Uterus (tissue), 4 donors: ENCODE data around the gene OR52K2. TPM values are rescaled to one million over a fixed set of nuclear protein-coding genes. Genes with fewer than 3 reads are reported as not detected.
"Not testable (repeated sequence)": the region's sequence is repeated elsewhere in the genome, so short reads cannot be mapped to it uniquely, and the experiment has no call there.

Experiments
- DNase-seq, 2 donors: peaks; one replicate each; pipeline ENCODE4 v3.0.0-alpha.2; 2019 to 2020
- H3K27ac ChIP-seq, 2 donors: fragments of 200-600 bp; sonication (generic); 1 replicate in 1 of 2; 2 replicates in 1 of 2; pipeline ENCODE4 v1.5.1; 2016 to 2018
- H3K27me3 ChIP-seq, 2 donors: fragments of 200-600 bp; sonication (generic); one replicate each; pipeline ENCODE4 v1.5.1; 2018 to 2019; ENCODE audit warnings: control low read depth in 1 of 2
- H3K36me3 ChIP-seq, 2 donors: fragments of 200-600 bp; sonication (generic); one replicate each; pipeline ENCODE4 v1.5.1; 2019; ENCODE audit warnings: control low read depth in 1 of 2
- H3K4me1 ChIP-seq, 2 donors: fragments of 200-600 bp; sonication (generic); one replicate each; pipeline ENCODE4 v1.5.1; 2018 to 2019; ENCODE audit warnings: control low read depth in 1 of 2
- H3K4me3 ChIP-seq, 2 donors: fragments of 200-600 bp; sonication (generic); 1 replicate in 1 of 2; 2 replicates in 1 of 2; pipeline ENCODE4 v1.5.1; 2018 to 2019; ENCODE audit warnings: mild to moderate bottlenecking in 1 of 2
- H3K9me3 ChIP-seq, 2 donors: fragments of 200-600 bp; sonication (generic); one replicate each; pipeline ENCODE4 v1.5.1; 2019; ENCODE audit warnings: control low read depth in 1 of 2
- CTCF ChIP-seq, 4 experiments: fragments of 200-600 bp in 2 of 4; fragments of 450-650 bp in 2 of 4; sonication (generic) in 2 of 4; IDR thresholded peaks; one replicate each; pipeline ENCODE4 v1.5.1; 2016 to 2019; ENCODE audit warnings: antibody characterized with exemption in 4 of 4, mild to moderate bottlenecking in 2 of 4, moderate library complexity in 1 of 4
- POLR2A ChIP-seq, 2 donors: fragments of 450-650 bp; IDR thresholded peaks; one replicate each; pipeline ENCODE4 v1.6.1; 2016; ENCODE audit warnings: antibody characterized with exemption in 2 of 2, mild to moderate bottlenecking in 1 of 2, moderate library complexity in 1 of 2
- intact Hi-C: fragments of 100-400 bp; cut with DNase I; formaldehyde crosslinking; loops from one replicate; pipeline ENCODE4 v1.15.1; 2023; ENCODE audit warnings: low total_unique reads
- total RNA-seq, 4 donors: library from RNA; depleted of rRNA in 3 of 4; stranded (reverse); fragments of >200 nt in 3 of 4; gene quantifications; one replicate each; pipeline versions ENCODE4 v1.1.0 to v1.2.4, GENCODE V29; 2014 to 2023
- donor health status: DM: yes; HTN: yes; CAD: no.

The OR52K2 gene
- total RNA-seq, 4 donors from 2014 or later, result not detected

GRCh38 chr11:4480577-4481239 lies 31.6 kb downstream of the OR52K2 start:
- Histone ChIP-seq H3K27me3 (no peaks in the 10 kb centered on the region), H3K4me1 (no peaks in the 10 kb centered on the region), H3K27ac (no peak overlapping the region), H3K9me3 (no peaks in the 10 kb centered on the region), H3K36me3 (no peaks in the 10 kb centered on the region), H3K4me3 (no peak overlapping the region)
- intact Hi-C loops, result no loop called here
- TF ChIP-seq POLR2A (IDR thresholded peaks at IDR 0.05) (no peak), CTCF (IDR thresholded peaks at IDR 0.05) (no peak)
- no peak for DNase-seq

GRCh38 chr11:4481240-4481582 lies 32.1 kb downstream of the OR52K2 start:
- intact Hi-C loops, result no loop called here
- Histone ChIP-seq H3K27me3 (no peaks in the 10 kb centered on the region), H3K27ac (no peak overlapping the region), H3K4me3 (no peak overlapping the region), H3K36me3 (no peaks in the 10 kb centered on the region), H3K9me3 (no peaks in the 10 kb centered on the region), H3K4me1 (no peaks in the 10 kb centered on the region)
- no peak for TF ChIP-seq CTCF (IDR thresholded peaks at IDR 0.05)
- no peak for TF ChIP-seq POLR2A (IDR thresholded peaks at IDR 0.05)
- DNase-seq, result no peak

- TF ChIP-seq CTCF (IDR thresholded peaks at IDR 0.05) (no peak), POLR2A (IDR thresholded peaks at IDR 0.05) (no peak)
- no peak for DNase-seq
Measured at GRCh38 chr11:4482445-4482844, 33.4 kb downstream of the OR52K2 start, which contains the start of gene OR52K1. Gene OR52K1 (plus strand): TSS chr11:4482646. CDS start chr11:4488901, 6,255 bp downstream.

GRCh38 chr11:4484310-4484709 lies 35.2 kb downstream of the OR52K2 start:
- no peak for DNase-seq
- Histone ChIP-seq H3K4me3 (no peak overlapping the region), H3K4me1 (no peaks in the 10 kb centered on the region), H3K9me3 (no peaks in the 10 kb centered on the region), H3K36me3 (no peaks in the 10 kb centered on the region), H3K27me3 (no peaks in the 10 kb centered on the region), H3K27ac (no peak overlapping the region)
- TF ChIP-seq CTCF (IDR thresholded peaks at IDR 0.05), result no peak
- TF ChIP-seq POLR2A (IDR thresholded peaks at IDR 0.05), result no peak
- intact Hi-C loops, result no loop called here

More at GRCh38 chr11:4482445-4482844, 33.4 kb downstream of the OR52K2 start, which contains the start of gene OR52K1:
- Histone ChIP-seq H3K4me3 (no peak within 1 kb of the TSS), H3K27me3 (no peaks in the 10 kb centered on the region), H3K27ac (no peak within 1 kb of the TSS), H3K4me1 (no peaks in the 10 kb centered on the region), H3K36me3 (no peaks in the 10 kb centered on the region), H3K9me3 (no peaks in the 10 kb centered on the region)
- intact Hi-C loops, result no loop called here

GRCh38 chr11:4491405-4491804 lies 42.3 kb downstream of the OR52K2 start:
- not testable (repeated sequence) for H3K36me3 ChIP-seq, H3K9me3 ChIP-seq, H3K4me1 ChIP-seq, H3K27ac ChIP-seq, H3K27me3 ChIP-seq, DNase-seq, H3K4me3 ChIP-seq
- intact Hi-C loops, result loop anchor here (5.0 kb wide), 1 partner anchor 304 kb away; no protein-coding TSS in a partner anchor
